ENCODE data around the gene TFEC.
"Not testable (repeated sequence)": the region's sequence is repeated elsewhere in the genome, so short reads cannot be mapped to it uniquely, and the experiment has no call there.

TFEC gene

DNA sequence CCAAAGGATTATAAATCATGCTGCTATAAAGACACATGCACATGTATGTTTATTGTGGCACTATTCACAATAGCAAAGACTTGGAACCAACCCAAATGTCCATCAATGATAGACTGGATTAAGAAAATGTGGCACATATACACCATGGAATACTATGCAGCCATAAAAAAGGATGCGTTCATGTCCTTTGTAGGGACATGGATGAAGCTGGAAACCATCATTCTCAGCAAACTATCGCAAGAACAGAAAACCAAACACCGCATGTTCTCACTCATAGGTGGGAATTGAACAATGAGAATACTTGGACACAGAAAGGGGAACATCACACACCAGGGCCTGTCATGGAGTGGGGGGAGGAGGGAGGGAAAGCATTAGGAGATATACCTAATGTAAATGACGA lies 100.4 kb downstream of the TFEC start:
- not testable (repeated sequence) for H3K4me1 Mint-ChIP-seq (ENCODE audit: low read depth); H3K9me3 Mint-ChIP-seq; H3K27me3 Mint-ChIP-seq; H3K27ac Mint-ChIP-seq; DNase-seq; H3K36me3 Mint-ChIP-seq (ENCODE audit: low read depth); H3K4me3 Mint-ChIP-seq

- not testable (repeated sequence) for H3K27me3 Mint-ChIP-seq; H3K4me3 Mint-ChIP-seq; DNase-seq; H3K4me1 Mint-ChIP-seq (ENCODE audit: low read depth); H3K9me3 Mint-ChIP-seq; H3K27ac Mint-ChIP-seq; H3K36me3 Mint-ChIP-seq (ENCODE audit: low read depth)
These were observed 100.8 kb downstream of the TFEC start for GRCh38 chr7:115929736-115930135.

DNA sequence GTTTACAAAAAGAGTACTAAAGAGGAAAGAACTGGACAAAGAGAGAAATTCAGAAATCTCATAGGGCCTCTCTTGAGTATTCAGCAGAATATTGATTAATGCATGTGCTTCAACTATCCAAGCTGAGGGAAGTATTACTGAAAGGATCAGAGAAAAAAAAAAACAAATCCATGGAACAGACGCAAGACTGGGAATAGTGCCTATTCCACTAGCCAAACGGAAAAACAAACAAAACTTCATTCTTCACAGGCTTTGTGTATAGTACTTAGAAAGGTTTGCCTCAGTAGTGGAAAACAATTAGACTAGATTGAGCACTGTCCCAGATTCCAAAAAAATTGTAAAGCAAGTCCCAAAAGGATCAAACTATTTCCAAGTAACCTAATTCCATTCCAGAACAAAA lies 106.2 kb downstream of the TFEC start:
- no peak for DNase-seq
- no peaks in the 10 kb centered on the region for H3K36me3 Mint-ChIP-seq (ENCODE audit: low read depth)
- no peaks in the 10 kb centered on the region for H3K27me3 Mint-ChIP-seq
- H3K9me3 Mint-ChIP-seq = no peaks in the 10 kb centered on the region
- H3K4me1 Mint-ChIP-seq (ENCODE audit: low read depth) = no peaks in the 10 kb centered on the region
- no peak overlapping the region for H3K27ac Mint-ChIP-seq
- H3K4me3 Mint-ChIP-seq = no peak overlapping the region

DNA sequence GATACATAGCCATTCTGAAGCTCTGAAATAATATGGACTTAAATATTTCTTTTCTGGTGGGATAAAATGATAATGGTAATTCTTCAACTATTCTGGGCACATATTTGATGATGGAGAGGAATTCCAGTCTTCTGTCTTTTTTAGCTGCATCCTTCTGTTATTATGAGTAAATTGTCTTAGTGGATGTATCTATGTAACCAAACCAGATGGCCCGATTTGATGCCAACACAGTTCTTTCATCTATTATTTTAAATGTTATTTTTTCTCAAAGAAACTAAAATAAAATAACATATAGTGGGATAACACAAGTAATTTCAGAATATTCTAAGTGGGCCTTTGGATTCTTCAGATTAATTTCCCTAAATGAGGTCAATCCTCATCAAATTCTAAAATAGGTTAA lies 110.2 kb downstream of the TFEC start:
- no peak overlapping the region for H3K4me3 Mint-ChIP-seq
- no peaks in the 10 kb centered on the region for H3K9me3 Mint-ChIP-seq
- H3K36me3 Mint-ChIP-seq (ENCODE audit: low read depth) = no peaks in the 10 kb centered on the region
- no peaks in the 10 kb centered on the region for H3K4me1 Mint-ChIP-seq (ENCODE audit: low read depth)
- no peak overlapping the region for H3K27ac Mint-ChIP-seq
- no peak for DNase-seq
- no peaks in the 10 kb centered on the region for H3K27me3 Mint-ChIP-seq

DNA sequence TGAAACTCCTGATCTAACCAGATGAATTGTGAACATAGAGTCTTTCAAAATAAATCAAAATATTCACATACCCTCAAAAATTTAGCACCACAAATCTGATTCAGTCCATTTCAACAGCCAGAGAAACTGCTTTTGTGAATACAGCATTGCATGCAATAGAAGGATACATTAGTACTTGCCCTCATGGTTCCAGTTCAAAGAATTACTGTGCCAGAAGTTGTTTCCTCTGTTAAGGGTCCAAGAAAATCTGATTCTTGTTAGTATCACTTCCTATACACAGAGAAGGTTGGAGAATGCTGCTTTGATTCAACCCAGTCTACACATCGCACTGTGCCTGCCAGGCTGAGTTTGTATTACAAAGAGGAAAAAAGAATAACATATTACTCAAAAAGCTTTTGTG lies 115.6 kb downstream of the TFEC start:
- no peak overlapping the region for H3K27ac Mint-ChIP-seq

GRCh38 chr7:115911465-115911864 lies 119.1 kb downstream of the TFEC start:
- no peaks in the 10 kb centered on the region for H3K36me3 Mint-ChIP-seq (ENCODE audit: low read depth)
- H3K27ac Mint-ChIP-seq = no peak overlapping the region
- H3K27me3 Mint-ChIP-seq = peaks cover 2% of the 10 kb centered on the region
- no peak for DNase-seq
- no peaks in the 10 kb centered on the region for H3K9me3 Mint-ChIP-seq
- no peak overlapping the region for H3K4me3 Mint-ChIP-seq
- H3K4me1 Mint-ChIP-seq (ENCODE audit: low read depth) = no peaks in the 10 kb centered on the region

More for the DNA sequence above, 115.6 kb downstream of the TFEC start:
- H3K36me3 Mint-ChIP-seq (ENCODE audit: low read depth) = no peaks in the 10 kb centered on the region
- no peak for DNase-seq
- no peaks in the 10 kb centered on the region for H3K4me1 Mint-ChIP-seq (ENCODE audit: low read depth)
- no peak overlapping the region for H3K4me3 Mint-ChIP-seq
- H3K9me3 Mint-ChIP-seq = no peaks in the 10 kb centered on the region
- peaks cover 2% of the 10 kb centered on the region for H3K27me3 Mint-ChIP-seq

- no peak for DNase-seq
These were observed 119.9 kb downstream of the TFEC start for GRCh38 chr7:115910541-115911164.

GRCh38 chr7:115906731-115907130 lies 123.8 kb downstream of the TFEC start:
- no peaks in the 10 kb centered on the region for H3K9me3 Mint-ChIP-seq
- no peaks in the 10 kb centered on the region for H3K36me3 Mint-ChIP-seq (ENCODE audit: low read depth)
- no peaks in the 10 kb centered on the region for H3K27me3 Mint-ChIP-seq
- no peak overlapping the region for H3K27ac Mint-ChIP-seq
- no peak for DNase-seq
- H3K4me3 Mint-ChIP-seq = no peak overlapping the region
- H3K4me1 Mint-ChIP-seq (ENCODE audit: low read depth) = no peaks in the 10 kb centered on the region

More at GRCh38 chr7:115910541-115911164, 119.9 kb downstream of the TFEC start:
- Mint-ChIP-seq H3K36me3 (ENCODE audit: low read depth) (no peaks in the 10 kb centered on the region), H3K9me3 (no peaks in the 10 kb centered on the region), H3K27me3 (peaks cover 2% of the 10 kb centered on the region), H3K4me3 (no peak overlapping the region), H3K4me1 (ENCODE audit: low read depth) (no peaks in the 10 kb centered on the region), H3K27ac (no peak overlapping the region)

DNA sequence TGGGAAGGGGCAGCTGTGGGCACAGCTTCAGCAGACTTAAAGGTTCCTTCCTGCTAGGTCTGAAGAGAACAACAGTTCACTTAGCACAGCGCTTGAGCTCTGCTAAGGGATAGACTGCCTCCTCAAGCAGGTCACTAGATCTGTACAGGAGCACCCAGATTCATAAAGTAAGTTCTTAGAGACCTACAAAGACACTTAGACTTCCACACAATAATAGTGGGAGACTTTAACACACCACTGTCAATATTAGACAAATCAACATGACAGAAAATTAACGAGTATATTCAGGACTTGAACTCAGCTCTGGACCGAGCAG lies 140.9 kb downstream of the TFEC start:
- no peak for DNase-seq
- H3K4me1 Mint-ChIP-seq (ENCODE audit: low read depth) = no peaks in the 10 kb centered on the region
- no peak overlapping the region for H3K4me3 Mint-ChIP-seq
- H3K36me3 Mint-ChIP-seq (ENCODE audit: low read depth) = no peaks in the 10 kb centered on the region
- H3K27ac Mint-ChIP-seq = no peak overlapping the region
- peaks cover 2% of the 10 kb centered on the region for H3K27me3 Mint-ChIP-seq
- H3K9me3 Mint-ChIP-seq = no peaks in the 10 kb centered on the region

GRCh38 chr7:115888981-115889668 lies 141.4 kb downstream of the TFEC start:
- Mint-ChIP-seq H3K4me1 (ENCODE audit: low read depth) (no peaks in the 10 kb centered on the region), H3K27ac (no peak overlapping the region), H3K9me3 (no peaks in the 10 kb centered on the region), H3K27me3 (peaks cover 2% of the 10 kb centered on the region), H3K4me3 (no peak overlapping the region), H3K36me3 (ENCODE audit: low read depth) (no peaks in the 10 kb centered on the region)
- no peak for DNase-seq

DNA sequence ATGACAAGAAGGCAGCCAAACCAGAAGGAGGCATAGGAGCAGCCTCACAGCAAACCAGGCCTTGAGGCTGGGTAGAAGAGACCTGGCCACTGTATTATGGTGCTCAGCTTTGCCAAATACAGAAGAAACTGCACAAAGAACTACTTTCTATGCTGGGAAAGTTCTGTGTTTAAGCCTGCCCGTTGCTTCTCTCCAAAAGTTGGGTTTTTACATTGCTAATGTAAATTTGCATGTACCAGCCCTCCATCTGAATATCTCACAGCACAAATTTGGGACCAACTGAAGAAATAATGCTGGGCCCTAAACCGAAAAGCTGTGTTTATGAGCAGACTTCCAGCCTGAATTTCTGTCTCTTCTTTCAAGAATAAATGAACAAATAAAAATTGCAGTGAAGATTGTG lies 145.0 kb downstream of the TFEC start:
- DNase-seq = no peak
- Mint-ChIP-seq H3K4me3 (no peak overlapping the region), H3K27ac (no peak overlapping the region), H3K36me3 (ENCODE audit: low read depth) (no peaks in the 10 kb centered on the region), H3K27me3 (peaks cover 2% of the 10 kb centered on the region), H3K4me1 (ENCODE audit: low read depth) (no peaks in the 10 kb centered on the region), H3K9me3 (no peaks in the 10 kb centered on the region)
